ENCODE data around the gene TANC1. TPM values are rescaled to one million over a fixed set of nuclear protein-coding genes. Genes with fewer than 3 reads are reported as not detected.

TANC1 gene
- polyA plus RNA-seq, 1 donor from 2014 or later: 0.37 TPM

DNA sequence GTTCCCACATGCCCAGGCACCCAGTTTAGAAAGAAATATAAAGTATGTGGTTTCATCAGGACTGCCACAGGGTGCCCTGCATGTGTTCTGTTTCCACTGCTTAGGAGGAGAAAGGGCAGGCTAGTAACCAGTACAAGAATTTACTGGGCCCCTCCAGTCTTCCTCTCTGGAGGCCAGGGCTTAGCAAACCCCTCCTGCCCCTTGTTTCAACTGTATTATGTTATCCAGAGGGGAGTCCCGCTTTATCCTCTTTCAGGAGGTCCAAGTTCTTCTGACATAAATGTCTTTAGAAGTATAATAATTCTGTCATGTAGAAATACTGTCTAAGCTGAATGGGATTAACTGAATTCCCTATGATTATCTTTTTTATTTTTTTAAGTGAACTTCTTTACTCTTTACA, 185.9 kb downstream of the TANC1 start:
- TF ChIP-seq, protein P1, sequence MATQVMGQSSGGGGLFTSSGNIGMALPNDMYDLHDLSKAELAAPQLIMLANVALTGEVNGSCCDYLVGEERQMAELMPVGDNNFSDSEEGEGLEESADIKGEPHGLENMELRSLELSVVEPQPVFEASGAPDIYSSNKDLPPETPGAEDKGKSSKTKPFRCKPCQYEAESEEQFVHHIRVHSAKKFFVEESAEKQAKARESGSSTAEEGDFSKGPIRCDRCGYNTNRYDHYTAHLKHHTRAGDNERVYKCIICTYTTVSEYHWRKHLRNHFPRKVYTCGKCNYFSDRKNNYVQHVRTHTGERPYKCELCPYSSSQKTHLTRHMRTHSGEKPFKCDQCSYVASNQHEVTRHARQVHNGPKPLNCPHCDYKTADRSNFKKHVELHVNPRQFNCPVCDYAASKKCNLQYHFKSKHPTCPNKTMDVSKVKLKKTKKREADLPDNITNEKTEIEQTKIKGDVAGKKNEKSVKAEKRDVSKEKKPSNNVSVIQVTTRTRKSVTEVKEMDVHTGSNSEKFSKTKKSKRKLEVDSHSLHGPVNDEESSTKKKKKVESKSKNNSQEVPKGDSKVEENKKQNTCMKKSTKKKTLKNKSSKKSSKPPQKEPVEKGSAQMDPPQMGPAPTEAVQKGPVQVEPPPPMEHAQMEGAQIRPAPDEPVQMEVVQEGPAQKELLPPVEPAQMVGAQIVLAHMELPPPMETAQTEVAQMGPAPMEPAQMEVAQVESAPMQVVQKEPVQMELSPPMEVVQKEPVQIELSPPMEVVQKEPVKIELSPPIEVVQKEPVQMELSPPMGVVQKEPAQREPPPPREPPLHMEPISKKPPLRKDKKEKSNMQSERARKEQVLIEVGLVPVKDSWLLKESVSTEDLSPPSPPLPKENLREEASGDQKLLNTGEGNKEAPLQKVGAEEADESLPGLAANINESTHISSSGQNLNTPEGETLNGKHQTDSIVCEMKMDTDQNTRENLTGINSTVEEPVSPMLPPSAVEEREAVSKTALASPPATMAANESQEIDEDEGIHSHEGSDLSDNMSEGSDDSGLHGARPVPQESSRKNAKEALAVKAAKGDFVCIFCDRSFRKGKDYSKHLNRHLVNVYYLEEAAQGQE (IDR thresholded peaks at IDR 0.05; ENCODE audit: borderline replicate concordance): no peak
- TF ChIP-seq POLR2AphosphoS5 (IDR thresholded peaks at IDR 0.05) (no peak), EZH2 (IDR thresholded peaks at IDR 0.05; ENCODE audit: borderline replicate concordance, insufficient read depth, low read length, poor library complexity, severe bottlenecking) (no peak), EP300 (conservative IDR thresholded peaks at IDR 0.05; ENCODE audit: poor library complexity, severe bottlenecking) (no peak), RAD21 (conservative IDR thresholded peaks at IDR 0.05) (no peak), SMC3 (conservative IDR thresholded peaks at IDR 0.05; ENCODE audit: poor library complexity) (no peak), MXI1 (conservative IDR thresholded peaks at IDR 0.05; ENCODE audit: poor library complexity, severe bottlenecking) (no peak), TAF1 (IDR thresholded peaks at IDR 0.05; ENCODE audit: low read depth) (no peak)
- TF ChIP-seq, protein P2, sequence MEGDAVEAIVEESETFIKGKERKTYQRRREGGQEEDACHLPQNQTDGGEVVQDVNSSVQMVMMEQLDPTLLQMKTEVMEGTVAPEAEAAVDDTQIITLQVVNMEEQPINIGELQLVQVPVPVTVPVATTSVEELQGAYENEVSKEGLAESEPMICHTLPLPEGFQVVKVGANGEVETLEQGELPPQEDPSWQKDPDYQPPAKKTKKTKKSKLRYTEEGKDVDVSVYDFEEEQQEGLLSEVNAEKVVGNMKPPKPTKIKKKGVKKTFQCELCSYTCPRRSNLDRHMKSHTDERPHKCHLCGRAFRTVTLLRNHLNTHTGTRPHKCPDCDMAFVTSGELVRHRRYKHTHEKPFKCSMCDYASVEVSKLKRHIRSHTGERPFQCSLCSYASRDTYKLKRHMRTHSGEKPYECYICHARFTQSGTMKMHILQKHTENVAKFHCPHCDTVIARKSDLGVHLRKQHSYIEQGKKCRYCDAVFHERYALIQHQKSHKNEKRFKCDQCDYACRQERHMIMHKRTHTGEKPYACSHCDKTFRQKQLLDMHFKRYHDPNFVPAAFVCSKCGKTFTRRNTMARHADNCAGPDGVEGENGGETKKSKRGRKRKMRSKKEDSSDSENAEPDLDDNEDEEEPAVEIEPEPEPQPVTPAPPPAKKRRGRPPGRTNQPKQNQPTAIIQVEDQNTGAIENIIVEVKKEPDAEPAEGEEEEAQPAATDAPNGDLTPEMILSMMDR (IDR thresholded peaks at IDR 0.05; ENCODE audit: poor library complexity, severe bottlenecking): no peak
- Histone ChIP-seq H3K9me3 (ENCODE audit: low read length) (no peaks in the 10 kb centered on the region), H3K9me2 (ENCODE audit: insufficient read depth, low read length) (no peaks in the 10 kb centered on the region), H3K4me2 (ENCODE audit: low read length) (no peak overlapping the region), H3K9ac (ENCODE audit: low read length) (no peak overlapping the region), H3K79me2 (replicated peaks; ENCODE audit: insufficient read depth, low read length) (no peaks in the 10 kb centered on the region), H3F3A (ENCODE audit: insufficient read depth, low read length, poor library complexity, severe bottlenecking) (no peaks in the 10 kb centered on the region), H2AFZ (ENCODE audit: low read depth, low read length) (no peak overlapping the region), H3K27ac (ENCODE audit: low read length) (no peak overlapping the region), H4K20me1 (ENCODE audit: insufficient read depth) (no peaks in the 10 kb centered on the region), H3K36me3 (ENCODE audit: insufficient read depth, low read length) (no peaks in the 10 kb centered on the region), H3K27me3 (ENCODE audit: insufficient read depth, low read depth, low read length) (no peaks in the 10 kb centered on the region), H3K4me3 (ENCODE audit: low read length) (no peak overlapping the region)

DNA sequence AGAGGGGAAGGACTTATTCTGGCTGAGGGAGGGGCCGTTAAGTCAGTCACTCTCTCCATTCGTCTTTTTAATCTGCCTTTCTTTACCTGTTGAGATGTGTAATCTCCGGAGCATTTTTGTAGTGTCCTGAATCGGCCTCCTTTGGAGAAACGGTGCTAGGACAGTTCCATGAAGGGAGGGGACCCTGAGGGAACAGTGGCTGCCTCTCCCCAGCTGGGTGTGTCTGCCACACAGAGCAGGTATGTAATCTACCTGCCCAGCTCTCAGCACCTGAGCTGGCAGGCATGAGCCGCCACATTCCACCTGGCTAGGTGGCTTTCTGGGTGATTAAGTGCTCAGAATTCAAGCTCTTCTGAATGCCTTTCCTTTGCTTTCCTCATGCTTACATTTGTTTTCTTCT, 186.9 kb downstream of the TANC1 start:
- Histone ChIP-seq H3K27ac (ENCODE audit: low read length) (no peak overlapping the region), H3K4me3 (ENCODE audit: low read length) (no peak overlapping the region), H3K9me3 (ENCODE audit: low read length) (no peaks in the 10 kb centered on the region), H4K20me1 (ENCODE audit: insufficient read depth) (no peaks in the 10 kb centered on the region), H3K27me3 (ENCODE audit: insufficient read depth, low read depth, low read length) (no peaks in the 10 kb centered on the region), H3K4me2 (ENCODE audit: low read length) (no peak overlapping the region), H3K9me2 (ENCODE audit: insufficient read depth, low read length) (no peaks in the 10 kb centered on the region), H2AFZ (ENCODE audit: low read depth, low read length) (no peak overlapping the region), H3K36me3 (ENCODE audit: insufficient read depth, low read length) (no peaks in the 10 kb centered on the region), H3K9ac (ENCODE audit: low read length) (no peak overlapping the region), H3F3A (ENCODE audit: insufficient read depth, low read length, poor library complexity, severe bottlenecking) (no peaks in the 10 kb centered on the region), H3K79me2 (replicated peaks; ENCODE audit: insufficient read depth, low read length) (no peaks in the 10 kb centered on the region)
- TF ChIP-seq SMC3 (conservative IDR thresholded peaks at IDR 0.05; ENCODE audit: poor library complexity) (no peak), TAF1 (IDR thresholded peaks at IDR 0.05; ENCODE audit: low read depth) (no peak)
- TF ChIP-seq, protein P1 (IDR thresholded peaks at IDR 0.05; ENCODE audit: borderline replicate concordance): no peak

Data from neural cell (in vitro differentiated cells).